Measurements from ENCODE around the gene NHS. TPM values are rescaled to one million over a fixed set of nuclear protein-coding genes. Genes with fewer than 3 reads are reported as not detected.

NHS gene
- total RNA-seq, 1 donor from 2014 or later = 8.3 TPM

DNA sequence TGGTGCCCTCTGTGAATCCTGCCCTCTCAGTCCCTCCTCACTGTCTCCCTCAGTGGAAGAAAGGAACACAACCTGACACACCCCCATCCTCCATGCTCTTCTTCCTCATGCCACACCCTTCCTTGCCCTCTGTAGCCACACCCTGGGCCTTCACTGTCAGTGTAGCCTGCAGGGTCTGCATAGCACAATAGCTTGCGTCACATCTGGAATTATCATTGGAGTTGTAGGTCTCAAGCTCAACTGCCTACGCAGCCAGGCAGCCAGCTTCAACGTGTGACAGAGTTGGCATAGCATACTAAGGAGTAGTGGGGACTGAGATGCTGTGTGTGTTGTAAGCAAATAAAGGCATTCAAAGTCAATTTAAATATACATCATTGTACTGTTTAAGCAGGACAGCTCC is 248.8 kb downstream of the NHS start:
- Mint-ChIP-seq H3K27ac (no peak overlapping the region), H3K27me3 (ENCODE audit: low read depth) (no peaks in the 10 kb centered on the region), H3K4me3 (no peak overlapping the region), H3K36me3 (no peaks in the 10 kb centered on the region), H3K9me3 (peaks cover 6% of the 10 kb centered on the region), H3K4me1 (peaks cover 7% of the 10 kb centered on the region)
- TF ChIP-seq CTCF (IDR thresholded peaks at IDR 0.05; ENCODE audit: unreplicated experiment) = no peak
- no peak for DNase-seq (ENCODE audit: low spot score in 2 of 2, unreplicated experiment in 2 of 2)

GRCh38 chrX:17627026-17627425 is 252.0 kb downstream of the NHS start:
- H3K36me3 Mint-ChIP-seq = no peaks in the 10 kb centered on the region
- H3K4me3 Mint-ChIP-seq = no peak overlapping the region
- DNase-seq (ENCODE audit: low spot score in 2 of 2, unreplicated experiment in 2 of 2) = no peak
- no peaks in the 10 kb centered on the region for H3K27me3 Mint-ChIP-seq (ENCODE audit: low read depth)
- no peak for TF ChIP-seq CTCF (IDR thresholded peaks at IDR 0.05; ENCODE audit: unreplicated experiment)
- no peak overlapping the region for H3K27ac Mint-ChIP-seq
- H3K4me1 Mint-ChIP-seq = peaks cover 24% of the 10 kb centered on the region
- no peaks in the 10 kb centered on the region for H3K9me3 Mint-ChIP-seq

DNA sequence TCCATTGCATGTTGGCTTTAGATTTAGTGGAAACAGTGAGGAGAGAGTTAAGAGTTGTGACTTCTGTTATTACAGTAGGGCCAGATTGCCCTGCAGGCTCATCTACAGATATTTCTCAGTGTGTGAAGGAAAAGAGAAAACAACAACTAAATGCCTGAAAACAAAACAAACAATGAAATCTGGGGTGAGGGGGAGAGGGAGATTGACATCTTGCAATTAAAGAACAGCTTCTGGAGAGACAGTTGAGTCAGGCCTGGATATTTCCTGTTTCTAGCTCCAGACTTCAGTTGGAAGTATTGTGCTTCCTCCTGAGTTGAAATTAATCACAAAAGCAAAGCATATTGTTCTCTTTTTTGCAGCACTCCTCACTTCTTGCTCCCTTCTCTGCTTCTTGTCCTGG is 254.0 kb downstream of the NHS start:
- Mint-ChIP-seq H3K27ac (peak overlapping the region; percentile 41), H3K9me3 (no peaks in the 10 kb centered on the region), H3K4me1 (peaks cover 36% of the 10 kb centered on the region), H3K4me3 (no peak overlapping the region), H3K36me3 (no peaks in the 10 kb centered on the region), H3K27me3 (ENCODE audit: low read depth) (no peaks in the 10 kb centered on the region)
- DNase-seq (ENCODE audit: low spot score in 2 of 2, unreplicated experiment in 2 of 2) = no peak
- no peak for TF ChIP-seq CTCF (IDR thresholded peaks at IDR 0.05; ENCODE audit: unreplicated experiment)

DNA sequence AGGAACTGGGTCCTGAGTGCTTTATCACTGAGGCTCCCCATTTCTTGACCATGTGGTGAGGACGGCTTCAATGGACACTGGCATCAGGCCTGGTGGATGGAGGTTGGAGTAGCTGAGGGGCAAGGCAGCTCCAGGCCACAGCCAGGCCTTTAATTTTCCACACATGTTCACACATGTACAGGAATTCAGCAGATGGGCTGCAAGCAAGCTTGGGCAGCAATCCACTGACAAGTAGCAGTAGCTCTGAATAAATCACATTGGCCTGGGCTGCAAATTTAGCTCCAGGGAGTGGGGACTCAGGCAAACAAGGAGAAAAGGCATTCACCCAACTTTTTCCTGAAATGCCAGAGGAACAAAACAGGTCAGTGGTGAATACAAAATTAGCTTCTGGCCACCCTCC is 254.5 kb downstream of the NHS start:
- Mint-ChIP-seq H3K27me3 (ENCODE audit: low read depth) (no peaks in the 10 kb centered on the region), H3K4me3 (no peak overlapping the region), H3K36me3 (no peaks in the 10 kb centered on the region), H3K4me1 (peaks cover 42% of the 10 kb centered on the region), H3K27ac (peak overlapping the region; percentile 41), H3K9me3 (no peaks in the 10 kb centered on the region)
- no peak for DNase-seq (ENCODE audit: low spot score in 2 of 2, unreplicated experiment in 2 of 2)
- TF ChIP-seq CTCF (IDR thresholded peaks at IDR 0.05; ENCODE audit: unreplicated experiment) = no peak

- no peaks in the 10 kb centered on the region for H3K9me3 Mint-ChIP-seq
- no peaks in the 10 kb centered on the region for H3K27me3 Mint-ChIP-seq (ENCODE audit: low read depth)
- TF ChIP-seq CTCF (IDR thresholded peaks at IDR 0.05; ENCODE audit: unreplicated experiment) = no peak
- peaks cover 56% of the 10 kb centered on the region for H3K4me1 Mint-ChIP-seq
- DNase-seq (ENCODE audit: low spot score in 2 of 2, unreplicated experiment in 2 of 2) = no peak
- H3K36me3 Mint-ChIP-seq = no peaks in the 10 kb centered on the region
- no peak overlapping the region for H3K4me3 Mint-ChIP-seq
- no peak overlapping the region for H3K27ac Mint-ChIP-seq
Measured at GRCh38 chrX:17631647-17632046, 256.6 kb downstream of the NHS start.

DNA sequence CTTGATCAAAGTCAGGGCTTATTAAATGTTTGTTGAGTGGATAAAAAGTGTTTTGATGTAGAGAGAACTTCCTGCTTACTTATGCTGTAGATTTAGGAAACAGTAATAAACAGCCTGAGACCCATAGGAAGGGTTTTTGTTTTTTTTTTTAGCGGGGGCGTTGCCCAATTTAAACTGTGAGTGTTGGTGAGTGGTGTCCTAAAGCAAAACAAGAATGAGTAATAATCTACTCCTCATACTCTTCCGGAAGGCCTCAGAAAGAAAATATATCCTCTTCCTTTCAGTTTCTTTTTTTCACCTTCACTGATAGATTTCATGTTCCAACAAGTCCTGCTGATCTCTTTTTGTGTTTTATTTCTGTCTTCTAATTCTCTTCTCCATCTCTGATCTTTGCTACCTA is 257.9 kb downstream of the NHS start:
- TF ChIP-seq CTCF (IDR thresholded peaks at IDR 0.05; ENCODE audit: unreplicated experiment) = no peak
- H3K9me3 Mint-ChIP-seq = no peaks in the 10 kb centered on the region
- peak overlapping the region; percentile 75 for H3K27ac Mint-ChIP-seq
- H3K27me3 Mint-ChIP-seq (ENCODE audit: low read depth) = no peaks in the 10 kb centered on the region
- no peaks in the 10 kb centered on the region for H3K36me3 Mint-ChIP-seq
- DNase-seq (ENCODE audit: low spot score in 2 of 2, unreplicated experiment in 2 of 2) = no peak
- peaks cover 55% of the 10 kb centered on the region for H3K4me1 Mint-ChIP-seq
- H3K4me3 Mint-ChIP-seq = no peak overlapping the region

Measured in mesothelial cell of epicardium (in vitro differentiated cells).